Gastrocnemius medialis (tissue), 4 donors: Measurements from ENCODE around the gene MTARC2. TPM values are rescaled to one million over a fixed set of nuclear protein-coding genes. Genes with fewer than 3 reads are reported as not detected.

Experiments
- ATAC-seq, 2 donors: fragments of 150-250 bp; one replicate each; pipeline ENCODE4 v1.9.1; 2016
- DNase-seq, 2 donors: peaks; one replicate each; pipeline ENCODE4 v3.0.0-alpha.2; 2019
- H3K27ac ChIP-seq, 4 donors: fragments of 200-600 bp; sonication (generic); 1 replicate in 1 of 4; 2 replicates in 3 of 4; pipeline ENCODE4 v1.5.1; 2016 to 2018; ENCODE audit warnings: mild to moderate bottlenecking in 2 of 4, moderate library complexity in 1 of 4
- H3K27me3 ChIP-seq, 3 donors: fragments of 200-600 bp; sonication (generic) in 2 of 3; 1 replicate in 1 of 3; 2 replicates in 2 of 3; pipeline versions ENCODE4 v1.5.1 to v1.6.0; 2016 to 2019; ENCODE audit warnings: mild to moderate bottlenecking in 1 of 3, moderate library complexity in 1 of 3
- H3K36me3 ChIP-seq, 2 donors: fragments of 200-600 bp; sonication (generic) in 1 of 2; one replicate each; pipeline ENCODE4 v1.5.1; 2017 to 2018
- H3K4me1 ChIP-seq, 2 donors: fragments of 200-600 bp; sonication (generic) in 1 of 2; one replicate each; pipeline ENCODE4 v1.5.1; 2016 to 2017; ENCODE audit warnings: mild to moderate bottlenecking in 2 of 2
- H3K4me3 ChIP-seq, 4 donors: fragments of 200-600 bp; sonication (generic) in 3 of 4; 1 replicate in 1 of 4; 2 replicates in 3 of 4; pipeline ENCODE4 v1.5.1; 2016 to 2019; ENCODE audit warnings: mild to moderate bottlenecking in 2 of 4
- H3K9me3 ChIP-seq, 3 donors: fragments of 200-600 bp; sonication (generic) in 2 of 3; 1 replicate in 1 of 3; 2 replicates in 2 of 3; pipeline ENCODE4 v1.5.1; 2016 to 2019
- CTCF ChIP-seq, 5 experiments: fragments of 450-650 bp in 3 of 5; fragments of 200-600 bp in 2 of 5; sonication (generic) in 2 of 5; IDR thresholded peaks in 4 of 5; conservative IDR thresholded peaks in 1 of 5; 1 replicate in 4 of 5; 2 replicates in 1 of 5; pipeline ENCODE4 v1.5.1; 2016 to 2019; ENCODE audit warnings: antibody characterized with exemption in 5 of 5, mild to moderate bottlenecking in 3 of 5, moderate library complexity in 3 of 5
- POLR2A ChIP-seq, 2 donors: fragments of 450-650 bp; IDR thresholded peaks; one replicate each; pipeline ENCODE4 v1.6.1; 2017; ENCODE audit warnings: antibody characterized with exemption in 2 of 2, mild to moderate bottlenecking in 2 of 2, moderate library complexity in 2 of 2
- in situ Hi-C, 4 donors: fragments of 200-750 bp; cut with MboI; loops; one replicate each; pipeline versions ENCODE4 v1.15.0 to v1.8.0; 2017; ENCODE audit warnings: low sequenced_read_pairs in 4 of 4
- intact Hi-C: fragments of 100-400 bp; cut with DNase I; formaldehyde crosslinking; loops from one replicate; pipeline ENCODE4 v1.15.1; 2023; ENCODE audit warnings: low total_unique reads
- total RNA-seq, 4 donors: library from RNA; depleted of rRNA; stranded (reverse); fragments of >200 nt; gene quantifications; one replicate each; pipeline versions ENCODE4 v1.1.0 to v1.2.3, GENCODE V29; 2016

The MTARC2 gene
- total RNA-seq, 4 donors from 2014 or later: 5.8 to 12.0 (median 7.3) TPM

DNA sequence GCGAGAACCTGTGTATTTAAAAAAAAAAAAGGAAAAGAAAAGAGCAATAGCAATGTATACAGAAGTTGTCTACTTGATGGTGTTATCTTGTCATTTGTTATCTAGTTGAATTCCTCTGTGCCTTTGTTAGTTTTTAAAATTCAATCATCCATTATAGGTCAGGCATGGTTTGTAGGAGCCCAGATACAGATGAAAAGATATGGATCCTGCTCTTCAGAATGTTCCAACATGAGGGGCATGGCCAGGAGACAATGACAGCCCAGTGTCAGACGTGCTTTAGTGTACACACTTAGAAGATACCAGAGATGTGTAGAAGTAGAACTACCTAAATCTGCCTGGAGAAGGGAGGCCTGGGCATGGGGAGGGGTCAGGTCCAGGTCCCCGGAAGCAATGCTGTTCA lies 16.6 kb downstream of the MTARC2 start:
- H3K27me3 ChIP-seq: no peaks in the 10 kb centered on the region
- in situ Hi-C loops: no loop called here
- H3K4me1 ChIP-seq: peaks cover 0 to 15% of the 10 kb centered on the region in 2 donors
- H3K4me3 ChIP-seq: no peak overlapping the region
- TF ChIP-seq CTCF (IDR thresholded peaks at IDR 0.05 in 4 of 5, conservative IDR thresholded peaks at IDR 0.05 in 1 of 5) (no peak), POLR2A (IDR thresholded peaks at IDR 0.05) (no peak)
- H3K27ac ChIP-seq: no peak overlapping the region
- H3K36me3 ChIP-seq: peaks cover 0 to 16% of the 10 kb centered on the region in 2 donors
- ATAC-seq (no peak), DNase-seq (no peak)
- intact Hi-C loops: no loop called here
- no peaks in the 10 kb centered on the region for H3K9me3 ChIP-seq

DNA sequence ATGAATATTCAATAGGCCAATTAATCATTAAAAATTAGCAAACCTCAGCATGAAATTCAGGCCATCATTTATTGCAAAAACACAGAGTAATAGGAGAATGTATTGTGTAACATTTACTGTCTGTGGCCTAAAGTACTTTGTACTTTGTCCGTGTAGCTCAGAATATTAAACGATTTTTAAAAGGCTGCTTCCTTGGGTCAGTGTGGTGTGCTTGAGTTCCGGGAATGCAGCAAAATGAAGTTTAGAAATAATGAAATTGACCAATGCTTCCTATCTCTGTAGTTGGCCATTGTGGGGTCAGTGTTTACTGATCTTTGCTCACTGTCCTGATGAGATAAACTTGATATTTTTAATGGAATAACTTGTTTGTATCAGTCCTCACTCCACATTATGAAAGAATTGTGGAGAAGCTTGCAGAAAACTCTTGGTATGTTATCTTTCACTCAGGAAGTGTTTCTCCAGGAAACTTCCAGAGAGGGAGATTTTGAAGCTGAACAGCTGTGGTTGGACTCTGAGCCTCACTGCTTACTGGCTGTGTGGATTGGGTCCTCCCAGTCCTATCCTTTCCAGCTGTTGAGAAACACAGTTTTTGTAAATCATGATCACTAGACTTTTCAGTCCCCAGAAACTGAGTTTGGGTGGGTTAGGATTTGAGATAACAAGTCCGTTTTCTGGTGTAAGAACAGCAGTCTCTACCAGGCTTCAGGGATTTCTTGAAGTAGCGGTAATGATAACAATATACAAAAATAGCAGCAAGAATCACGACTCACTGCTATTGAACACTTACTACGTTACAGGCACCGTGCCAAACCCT lies 19.4 kb downstream of the MTARC2 start:
- TF ChIP-seq CTCF (IDR thresholded peaks at IDR 0.05 in 4 of 5, conservative IDR thresholded peaks at IDR 0.05 in 1 of 5) (no peak), POLR2A (IDR thresholded peaks at IDR 0.05) (no peak)
- in situ Hi-C loops: no loop called here
- Histone ChIP-seq H3K4me3 (no peak overlapping the region), H3K36me3 (peaks cover 0 to 15% of the 10 kb centered on the region in 2 donors), H3K9me3 (no peaks in the 10 kb centered on the region), H3K27ac (peak overlapping the region in 2 of 4 donors; percentile 3 to 8), H3K4me1 (peaks cover 5 to 15% of the 10 kb centered on the region in 2 donors), H3K27me3 (no peaks in the 10 kb centered on the region)
- intact Hi-C loops: no loop called here
- ATAC-seq (peak; percentile 42 to 49), DNase-seq (no peak)

GRCh38 chr1:220768126-220768601 lies 20.0 kb downstream of the MTARC2 start:
- ATAC-seq: peak in 1 of 2 donors; percentile 25
- Histone ChIP-seq H3K27me3 (no peaks in the 10 kb centered on the region), H3K4me3 (no peak overlapping the region), H3K9me3 (no peaks in the 10 kb centered on the region), H3K4me1 (peaks cover 6 to 15% of the 10 kb centered on the region in 2 donors), H3K27ac (peak overlapping the region in 2 of 4 donors; percentile 3 to 8), H3K36me3 (peaks cover 0 to 9% of the 10 kb centered on the region in 2 donors)
- intact Hi-C loops (no loop called here), in situ Hi-C loops (no loop called here)
- DNase-seq: no peak
- no peak for TF ChIP-seq POLR2A (IDR thresholded peaks at IDR 0.05)
- no peak for TF ChIP-seq CTCF (IDR thresholded peaks at IDR 0.05 in 4 of 5, conservative IDR thresholded peaks at IDR 0.05 in 1 of 5)

- intact Hi-C loops: no loop called here
- Histone ChIP-seq H3K4me1 (peaks cover 6 to 15% of the 10 kb centered on the region in 2 donors), H3K4me3 (no peak overlapping the region), H3K27ac (no peak overlapping the region), H3K9me3 (no peaks in the 10 kb centered on the region), H3K27me3 (no peaks in the 10 kb centered on the region), H3K36me3 (peaks cover 0 to 6% of the 10 kb centered on the region in 2 donors)
- in situ Hi-C loops: no loop called here
- TF ChIP-seq CTCF (IDR thresholded peaks at IDR 0.05 in 4 of 5, conservative IDR thresholded peaks at IDR 0.05 in 1 of 5) (no peak), POLR2A (IDR thresholded peaks at IDR 0.05) (no peak)
- no peak for ATAC-seq
- no peak for DNase-seq
Observed at GRCh38 chr1:220769205-220769604, 21.1 kb downstream of the MTARC2 start.
